RPMI8226 (cell line): ENCODE results near the gene MTPN.

ENCODE experiments used
- DNase-seq: peaks from one replicate; pipeline ENCODE4 v3.0.0-alpha.2; 2015

The MTPN gene

DNA sequence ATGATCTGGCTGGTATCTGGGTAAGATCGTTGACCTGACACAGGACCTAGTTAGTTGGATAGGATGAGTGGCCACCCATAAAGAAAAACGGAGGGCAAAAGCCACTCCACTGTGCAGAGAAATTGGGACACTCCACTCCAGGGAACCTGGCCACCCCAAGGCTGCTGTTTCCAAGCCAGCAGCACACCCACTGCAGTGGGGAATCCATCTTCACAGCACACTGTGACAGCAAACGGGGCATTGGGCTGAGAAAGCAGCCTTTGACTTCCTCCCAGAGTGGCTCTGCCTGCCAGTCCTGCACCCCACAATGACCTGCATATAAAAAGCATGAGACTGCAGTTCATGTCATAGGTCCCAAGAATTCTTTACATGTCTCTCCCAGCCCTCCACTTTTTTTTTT lies 52.9 kb downstream of the MTPN start:
- no peak for DNase-seq

DNA sequence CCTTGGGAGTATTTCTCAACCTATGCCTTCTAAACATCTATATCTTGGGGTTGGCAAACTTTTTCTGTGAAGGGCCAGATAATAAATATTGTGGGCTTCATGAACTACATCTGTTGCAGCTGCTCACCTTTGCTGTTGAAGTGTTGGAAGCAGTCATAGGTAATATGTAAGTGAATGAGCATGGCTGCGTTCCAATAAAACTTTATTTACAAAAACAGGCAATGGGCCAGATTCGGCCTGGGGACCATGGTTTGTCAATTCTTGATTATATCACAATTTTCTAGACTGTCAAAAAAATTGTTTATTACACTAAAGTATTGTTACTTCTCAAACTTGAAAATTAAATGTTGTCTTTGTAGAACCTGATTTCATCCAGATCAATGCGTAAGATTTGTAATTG lies 54.9 kb downstream of the MTPN start:
- DNase-seq = no peak

DNA sequence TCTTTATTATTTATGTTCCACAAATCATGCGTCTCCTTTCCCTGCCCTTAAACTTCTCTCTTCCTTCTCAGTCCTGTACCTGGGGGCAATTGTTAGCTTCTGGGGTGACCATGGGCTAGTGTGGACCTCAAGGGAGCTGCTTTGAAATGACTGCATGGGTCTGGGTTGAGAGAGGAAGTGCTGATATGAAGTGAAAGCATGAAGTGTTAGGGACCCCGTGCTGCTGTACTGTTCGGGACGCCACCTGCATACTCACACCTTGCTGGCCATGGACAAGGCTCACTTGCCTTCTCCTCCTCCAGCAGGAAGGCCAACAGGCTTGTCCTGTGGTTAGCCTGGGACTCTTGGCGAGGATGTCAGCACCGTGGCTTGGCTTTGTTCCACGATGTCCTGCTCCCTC lies 56.7 kb downstream of the MTPN start:
- no peak for DNase-seq

GRCh38 chr7:135919071-135919841 lies 57.9 kb downstream of the MTPN start:
- no peak for DNase-seq

GRCh38 chr7:135918134-135918533 lies 59.0 kb downstream of the MTPN start:
- DNase-seq = no peak

- DNase-seq = no peak
Measured at GRCh38 chr7:135917721-135918120, 59.4 kb downstream of the MTPN start.

DNA sequence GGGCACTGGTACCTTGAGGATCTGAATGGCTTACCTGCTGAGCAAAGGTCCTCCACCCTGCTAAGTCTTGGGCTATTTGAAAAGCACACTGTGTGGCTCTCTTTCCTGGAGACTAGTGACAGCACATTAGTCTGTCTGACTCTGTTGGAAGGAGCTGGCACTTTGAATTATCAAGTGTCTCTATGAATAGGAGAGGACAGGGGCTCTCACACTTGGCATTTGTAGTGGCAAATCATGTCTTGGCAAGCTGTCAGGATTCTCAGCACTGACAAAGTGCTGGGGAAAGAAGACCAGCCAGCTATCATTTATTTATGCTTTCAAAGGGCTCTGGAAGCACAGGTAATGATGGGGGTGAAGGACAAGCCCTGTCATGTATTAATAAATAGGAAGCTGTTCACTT lies 62.8 kb downstream of the MTPN start:
- DNase-seq = no peak

DNA sequence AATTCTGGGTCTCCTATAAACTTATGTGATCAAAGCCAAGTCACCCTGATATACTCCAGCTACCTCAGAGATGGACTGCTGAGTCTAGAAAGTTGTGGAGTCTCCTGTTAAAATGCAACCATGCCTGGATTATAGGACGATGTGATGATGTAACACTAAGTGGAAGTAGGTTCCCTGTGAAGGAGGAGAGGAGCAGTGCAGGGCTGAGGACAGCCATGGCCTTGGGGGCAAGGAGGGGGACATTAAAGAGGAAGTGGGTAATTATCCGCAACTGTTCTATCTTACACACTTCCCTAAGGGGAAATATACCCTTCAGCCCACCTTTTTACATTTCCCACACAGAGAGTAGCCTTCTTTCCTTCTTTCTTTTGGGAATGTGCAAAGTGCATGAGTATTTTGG lies 63.8 kb downstream of the MTPN start:
- DNase-seq = no peak

GRCh38 chr7:135911099-135911498 lies 66.1 kb downstream of the MTPN start:
- DNase-seq = no peak

DNA sequence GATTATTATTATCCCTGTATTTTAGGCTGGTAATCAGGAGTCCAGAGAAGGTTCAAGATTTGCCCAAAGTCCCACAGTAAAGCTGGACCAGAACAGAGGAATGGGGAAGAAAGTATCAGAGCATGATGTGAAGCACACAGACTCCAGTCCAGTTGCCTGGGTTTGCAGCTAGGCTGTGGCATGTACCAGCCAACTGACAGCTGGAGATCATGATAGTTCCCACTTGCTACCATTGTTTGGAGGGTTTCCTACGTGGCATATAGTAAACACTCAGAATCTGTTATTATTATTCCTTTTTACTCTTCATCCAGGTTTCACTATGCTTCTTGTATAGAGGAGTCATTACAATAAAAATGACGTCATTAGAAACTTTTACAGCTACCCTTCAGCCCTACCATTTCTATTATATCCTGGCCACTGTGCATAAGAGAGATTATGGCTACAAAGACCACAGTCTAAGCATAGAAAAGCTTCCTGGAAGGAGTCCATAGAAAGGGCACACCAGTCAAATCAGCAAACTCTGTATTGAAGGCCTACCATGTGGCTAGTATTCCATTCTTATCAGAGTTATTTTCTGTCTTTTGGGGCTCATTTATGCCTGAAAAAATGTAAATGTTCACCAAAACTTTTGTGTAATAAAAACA lies 66.6 kb downstream of the MTPN start:
- no peak for DNase-seq

GRCh38 chr7:135905858-135906257 lies 71.3 kb downstream of the MTPN start:
- no peak for DNase-seq

- DNase-seq = no peak
Measured at GRCh38 chr7:135905355-135905754, 71.8 kb downstream of the MTPN start.

DNA sequence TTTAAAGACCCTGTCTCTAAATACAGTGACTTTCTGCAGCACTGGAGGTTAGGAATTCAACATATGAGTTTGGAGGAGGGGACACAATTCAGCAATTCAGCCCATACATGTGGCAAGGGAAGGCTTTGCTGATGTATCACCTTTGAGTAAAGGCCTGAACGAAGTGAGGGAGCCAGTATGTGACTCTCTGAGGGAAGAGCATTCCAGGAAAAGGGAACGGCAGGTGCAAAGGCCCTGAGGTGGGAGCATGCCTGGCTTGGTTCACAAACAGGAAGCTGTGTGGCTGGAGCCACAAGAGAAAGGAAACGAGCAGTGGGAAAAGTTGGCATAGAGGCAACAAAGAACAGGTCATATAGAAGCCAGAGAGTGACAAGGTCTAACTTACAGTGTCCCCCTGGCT lies 72.9 kb downstream of the MTPN start:
- DNase-seq = no peak

GRCh38 chr7:135901585-135902540 lies 75.3 kb downstream of the MTPN start:
- no peak for DNase-seq

DNA sequence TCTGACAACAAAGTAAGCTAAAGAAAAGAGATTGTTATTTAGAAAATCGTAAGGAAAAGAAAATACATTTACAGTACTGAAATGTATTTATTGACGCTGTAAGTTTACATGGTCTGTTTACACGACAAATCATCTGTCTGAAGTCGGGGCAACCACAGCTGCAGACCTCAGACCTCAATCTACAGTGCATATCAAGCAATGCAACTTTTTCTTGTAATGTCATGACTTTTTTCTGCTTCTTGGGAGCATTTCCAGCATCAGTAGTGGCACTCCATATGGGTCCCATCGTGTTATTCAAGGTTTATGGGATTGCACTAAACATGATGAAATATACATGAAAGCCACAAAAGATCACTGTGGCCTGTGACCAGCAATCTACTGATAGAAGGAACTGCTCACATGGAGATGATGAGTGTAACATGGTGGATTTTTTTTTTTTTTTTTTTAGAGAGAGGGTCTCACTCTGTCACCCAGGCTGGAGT lies 77.1 kb downstream of the MTPN start:
- no peak for DNase-seq

GRCh38 chr7:135899458-135900064 lies 77.6 kb downstream of the MTPN start:
- DNase-seq = no peak

DNA sequence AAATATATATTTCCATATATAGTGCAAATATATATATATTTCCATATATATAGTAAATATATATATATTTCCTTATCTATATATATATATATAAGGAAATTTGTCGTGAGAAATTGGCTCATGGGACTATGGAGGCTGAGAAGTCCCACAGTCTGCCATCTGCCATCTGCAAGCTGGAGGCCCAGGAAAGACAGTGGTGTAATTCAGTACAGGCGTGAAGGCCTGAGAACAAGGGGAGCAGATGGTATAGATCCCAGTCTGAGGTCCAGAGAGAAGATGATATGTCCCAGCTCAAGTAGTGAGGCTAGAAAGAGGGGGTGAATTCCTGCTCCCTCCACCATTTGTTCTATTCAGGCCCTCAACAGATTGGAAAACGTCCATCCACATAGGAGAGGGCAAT lies 78.9 kb downstream of the MTPN start:
- no peak for DNase-seq

GRCh38 chr7:135894816-135895215 lies 82.3 kb downstream of the MTPN start:
- DNase-seq = no peak

DNA sequence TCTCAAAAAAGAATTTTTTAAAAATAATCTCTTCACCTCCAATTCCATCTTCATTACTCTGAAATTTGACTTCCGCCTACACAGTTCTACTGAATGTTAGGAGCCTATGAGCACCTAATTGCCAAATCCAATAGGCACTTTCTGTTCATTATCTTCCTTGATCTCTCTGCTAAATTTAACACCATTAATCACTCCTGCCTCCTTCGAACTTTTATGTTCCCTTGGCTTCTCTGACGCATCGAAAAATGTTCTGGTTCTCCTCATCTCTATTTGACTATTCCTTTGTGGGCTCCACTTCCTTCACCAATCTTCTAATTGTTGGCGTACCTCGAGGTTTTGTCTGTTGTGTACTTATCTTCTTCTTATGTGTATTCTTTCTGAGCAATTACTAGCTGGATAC lies 87.3 kb downstream of the MTPN start:
- DNase-seq = no peak

- DNase-seq = no peak
Measured at GRCh38 chr7:135888740-135889139, 88.4 kb downstream of the MTPN start.

GRCh38 chr7:135886345-135887132 lies 90.6 kb downstream of the MTPN start:
- no peak for DNase-seq
